ENCODE data around the gene ARHGEF4.

The ARHGEF4 gene

DNA sequence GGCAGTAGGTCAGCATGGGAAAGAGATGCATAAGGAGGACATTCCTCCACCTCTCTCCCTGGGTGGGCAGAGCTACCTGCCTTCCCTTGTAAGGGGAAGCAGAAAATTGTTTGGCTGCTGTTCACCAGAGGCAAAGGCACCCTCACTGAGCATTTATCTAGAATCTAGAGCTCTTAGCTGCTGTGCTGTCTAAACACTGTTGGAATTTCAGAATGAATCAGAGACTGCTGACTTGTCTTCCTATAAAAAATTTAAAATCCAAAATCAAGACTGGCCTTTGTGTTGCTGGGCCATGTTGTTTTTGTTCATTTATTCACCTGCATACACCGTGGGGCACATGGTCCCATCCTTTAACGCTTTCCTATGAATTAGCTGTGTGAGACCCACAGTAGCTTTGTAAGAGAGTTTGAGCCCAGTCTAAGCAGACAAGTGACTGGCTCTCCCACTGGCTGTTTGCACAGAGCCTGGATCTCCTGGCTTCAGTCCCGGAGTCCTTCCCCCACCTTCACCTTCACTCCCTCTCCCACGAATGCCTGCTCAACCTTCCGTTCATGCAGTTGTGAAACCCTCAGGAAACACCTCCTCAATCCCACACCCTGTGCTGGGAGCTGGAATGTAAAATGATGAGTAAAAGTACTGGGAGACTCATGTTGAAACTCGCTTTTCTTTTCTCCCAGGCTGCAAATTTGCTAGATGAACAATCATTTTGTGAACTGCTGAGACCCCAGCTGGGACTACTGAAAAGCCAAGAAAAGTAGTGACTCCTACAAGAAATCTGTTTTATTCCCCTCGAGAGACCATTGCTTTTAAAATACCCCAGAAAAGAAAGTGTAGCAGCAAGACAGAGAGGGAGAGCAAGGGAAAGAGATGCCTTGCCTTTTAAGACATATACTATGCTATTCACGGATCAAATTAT is 180.4 kb downstream of the ARHGEF4 start:
- DNase-seq: no peak

GRCh38 chr2:131022731-131023130 is 186.0 kb downstream of the ARHGEF4 start:
- DNase-seq: no peak

GRCh38 chr2:131023758-131024157 is 187.0 kb downstream of the ARHGEF4 start:
- DNase-seq: no peak

DNA sequence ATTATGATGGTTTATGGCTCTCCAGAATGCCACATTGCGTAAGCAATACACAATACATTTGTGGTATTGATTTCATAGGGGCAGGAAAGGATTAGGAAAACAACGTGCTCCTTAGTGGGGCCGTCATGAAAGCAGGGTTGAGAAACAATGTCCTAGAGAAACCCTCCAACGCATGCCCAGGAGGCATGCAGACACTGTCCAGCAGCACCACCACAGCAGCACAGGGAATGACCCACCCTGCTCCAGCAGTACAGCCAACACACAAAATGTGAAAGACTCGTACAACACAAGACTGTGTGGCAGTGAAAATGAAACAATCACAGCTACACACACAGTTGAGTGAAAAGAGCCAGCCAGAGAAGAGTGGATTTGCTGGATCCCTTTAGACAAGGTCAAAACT is 190.2 kb downstream of the ARHGEF4 start:
- no peak for DNase-seq

- no peak for DNase-seq
Observed at GRCh38 chr2:131027566-131028528, 191.1 kb downstream of the ARHGEF4 start.

DNA sequence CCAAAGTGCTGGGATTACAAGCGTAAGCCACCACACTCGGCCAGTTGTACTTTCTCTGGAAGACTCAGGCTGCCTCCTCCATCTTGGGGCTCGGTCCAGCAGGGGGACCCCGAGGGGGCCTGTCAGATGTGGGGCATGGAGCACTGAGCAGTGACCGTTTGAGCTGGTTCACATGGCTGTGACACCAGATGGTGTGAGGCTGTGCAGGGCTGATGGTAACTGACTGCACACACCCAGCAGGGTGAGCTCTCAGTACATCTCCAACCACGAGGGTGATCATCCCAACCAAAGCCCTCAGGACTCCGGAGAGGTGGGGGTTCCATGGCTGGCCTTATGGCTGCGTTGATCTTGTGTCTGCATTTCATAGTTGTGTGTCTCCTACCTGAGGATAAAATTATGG is 193.1 kb downstream of the ARHGEF4 start:
- no peak for DNase-seq

GRCh38 chr2:131030478-131030971 is 193.8 kb downstream of the ARHGEF4 start:
- DNase-seq: no peak

DNA sequence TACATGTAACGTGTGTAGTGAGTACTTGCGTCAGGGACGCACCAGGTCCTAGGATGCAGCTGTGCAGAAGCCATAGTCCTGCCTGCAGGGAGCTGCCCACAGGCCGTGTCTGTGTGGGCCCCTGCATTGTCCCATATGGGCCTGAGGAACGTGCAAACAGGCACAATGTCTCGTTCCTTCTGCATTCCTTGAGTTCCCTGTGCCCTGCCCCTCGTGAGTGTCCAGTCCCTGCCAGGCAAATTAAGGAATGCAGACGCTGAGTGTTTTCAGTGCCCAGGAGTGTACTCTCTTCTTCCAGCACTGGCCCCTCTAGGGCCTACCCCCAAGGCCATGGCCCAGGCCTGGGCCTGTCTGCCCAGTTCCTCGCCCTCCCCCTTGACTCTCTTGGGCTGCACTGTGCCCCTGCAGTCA is 194.7 kb downstream of the ARHGEF4 start:
- no peak for DNase-seq

DNA sequence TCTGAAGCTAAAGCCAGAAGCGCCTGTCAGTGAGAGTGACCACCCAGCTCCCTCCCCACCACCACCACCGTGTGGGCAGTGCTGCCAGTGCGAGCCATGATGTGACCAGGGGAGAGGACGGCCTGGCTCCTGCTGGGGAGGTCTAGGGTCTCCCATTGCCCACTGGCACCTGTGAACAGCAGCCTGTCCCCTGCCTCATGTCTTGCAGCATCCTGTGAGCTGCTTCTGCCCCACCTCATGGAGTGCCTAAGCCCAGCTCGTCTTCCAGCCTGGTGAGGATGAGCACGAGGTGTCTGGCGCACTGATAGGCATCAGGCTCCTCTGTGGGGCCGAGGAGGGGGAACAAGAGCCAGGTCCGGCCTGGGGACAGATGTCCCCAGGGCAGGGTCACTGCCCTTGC is 195.2 kb downstream of the ARHGEF4 start:
- DNase-seq: no peak

GRCh38 chr2:131032393-131032836 is 195.7 kb downstream of the ARHGEF4 start:
- no peak for DNase-seq

DNA sequence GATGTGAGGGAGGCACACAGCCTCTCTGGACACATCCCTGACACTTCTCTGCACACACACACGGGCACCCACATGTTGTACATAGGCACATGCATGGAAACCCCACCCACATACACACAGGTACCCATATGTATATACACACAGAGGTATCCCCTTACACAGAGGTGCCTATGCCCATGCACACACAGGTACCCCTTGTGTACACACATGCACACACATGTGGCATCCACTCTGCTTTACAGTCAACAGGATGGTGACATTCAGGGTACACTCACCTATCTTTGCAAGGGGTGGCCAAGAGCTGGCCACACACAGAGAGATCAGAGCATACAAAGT is 197.0 kb downstream of the ARHGEF4 start:
- no peak for DNase-seq

GRCh38 chr2:131034122-131035051 is 197.7 kb downstream of the ARHGEF4 start:
- DNase-seq: no peak

GRCh38 chr2:131035112-131035825 is 198.6 kb downstream of the ARHGEF4 start:
- DNase-seq: no peak

DNA sequence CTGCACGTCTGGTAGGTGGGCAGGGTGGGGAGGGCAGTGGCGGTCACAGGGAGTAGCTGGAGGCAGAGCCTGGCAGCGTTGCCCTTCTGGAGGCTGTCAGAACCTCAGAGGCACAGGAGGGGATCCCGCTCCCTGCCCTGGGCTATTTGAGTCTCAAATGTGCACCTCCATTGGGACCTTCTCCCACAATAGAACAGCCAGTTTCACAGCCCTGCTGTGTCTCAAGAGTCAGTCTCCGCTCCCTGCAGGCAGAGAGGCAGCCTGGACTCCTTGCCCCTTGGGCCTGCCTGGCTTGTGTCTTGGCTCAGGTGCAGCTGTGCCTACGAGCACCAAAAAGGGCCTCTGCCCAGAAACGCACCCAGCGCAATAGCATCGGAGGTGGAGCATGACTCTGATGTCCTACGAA is 199.1 kb downstream of the ARHGEF4 start:
- no peak for DNase-seq

- no peak for DNase-seq
Observed at GRCh38 chr2:131036269-131036668, 199.6 kb downstream of the ARHGEF4 start.

DNA sequence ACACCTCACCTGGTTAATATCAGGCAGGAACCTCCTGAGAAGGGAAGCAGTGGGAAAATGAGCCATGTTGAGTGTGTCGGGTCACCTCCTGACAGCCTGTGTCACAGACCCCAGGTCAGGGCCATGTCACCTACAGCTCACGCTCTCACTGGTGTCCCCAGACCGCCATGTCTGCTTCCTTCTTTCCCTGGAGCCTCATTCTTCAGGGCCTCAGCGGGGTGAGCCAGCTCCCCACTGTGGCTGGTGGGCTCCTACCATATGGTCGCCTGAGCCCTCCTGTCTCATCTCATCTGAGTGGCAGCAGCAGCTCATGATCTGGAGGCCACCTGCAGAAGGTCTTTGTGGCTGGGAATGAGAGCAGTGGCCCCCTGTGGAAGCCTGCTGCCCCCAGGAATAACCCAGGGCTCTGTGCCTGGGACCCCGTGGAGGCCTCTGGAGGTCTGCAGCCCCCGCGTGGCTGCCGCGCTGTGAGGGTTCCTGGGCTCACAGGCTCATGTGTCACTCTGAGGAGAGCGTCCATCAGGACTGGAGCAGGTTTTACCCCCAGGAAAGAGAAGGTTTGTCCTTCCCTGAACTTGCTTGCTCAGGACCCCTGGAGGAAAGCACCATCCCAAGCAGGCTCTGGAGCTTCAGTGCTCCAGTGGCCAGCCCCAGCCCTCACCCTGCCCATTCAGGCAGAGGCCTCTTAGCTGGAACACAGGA is 200.1 kb downstream of the ARHGEF4 start:
- no peak for DNase-seq

DNA sequence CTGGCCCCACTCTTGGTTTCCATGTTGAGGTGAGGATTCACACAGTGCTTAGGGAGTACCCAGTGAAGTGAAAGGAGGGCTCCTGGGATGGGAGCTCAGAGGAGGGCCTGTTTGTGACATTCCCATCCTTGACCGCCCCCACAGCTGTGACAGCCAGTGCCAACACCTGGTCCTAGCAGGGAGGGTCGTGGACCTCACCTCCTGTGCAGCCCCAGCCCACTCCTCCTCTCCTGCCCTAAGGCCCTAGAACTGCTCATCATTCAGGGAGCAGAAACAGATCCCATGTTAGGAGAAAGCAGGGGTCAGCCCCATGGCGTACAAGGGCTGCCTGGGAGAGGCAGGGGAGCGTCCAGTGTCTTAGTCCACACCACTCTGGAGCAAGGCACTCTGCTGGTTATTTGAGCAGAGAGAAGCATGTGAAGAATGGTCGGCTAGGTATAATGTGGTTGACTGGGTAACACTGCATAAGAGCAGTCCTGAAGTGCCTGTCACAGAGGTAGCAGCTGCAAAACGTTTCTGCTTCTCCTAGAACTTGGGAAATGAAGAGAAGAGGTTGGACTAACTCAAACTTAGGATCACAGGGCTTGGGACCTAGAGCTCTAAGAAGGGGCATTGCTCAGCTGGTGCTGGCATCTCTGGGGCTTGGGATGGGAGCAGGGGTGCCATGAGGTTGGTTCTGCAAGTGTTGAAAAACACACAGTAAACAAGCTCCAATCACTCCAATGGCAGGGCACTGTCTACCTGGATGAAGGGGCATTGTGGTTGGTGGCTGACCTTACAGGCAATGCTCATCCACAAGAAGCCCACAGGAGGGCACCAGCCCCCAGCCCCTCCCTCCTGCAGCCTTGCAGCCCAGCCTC is 200.9 kb downstream of the ARHGEF4 start:
- DNase-seq: no peak

GRCh38 chr2:131038258-131039100 is 201.8 kb downstream of the ARHGEF4 start:
- no peak for DNase-seq

- no peak for DNase-seq
Observed at GRCh38 chr2:131039101-131039440, 202.4 kb downstream of the ARHGEF4 start.
